WTC11 (cell line): ENCODE results near the gene MLXIP. TPM values are rescaled to one million over a fixed set of nuclear protein-coding genes. Genes with fewer than 3 reads are reported as not detected.

ENCODE experiments used
- ATAC-seq: fragments of 200-7000 bp; cut with Tn5 transposase; 2 replicates; pipeline ENCODE4 v1.10.0; 2021; ENCODE audit warnings: mild to moderate bottlenecking, moderate library complexity
- CTCF ChIA-PET: fragments of 300-600 bp; sonication (Branson Sonifier 250); formaldehyde crosslinking; loops from one replicate; lab custom pipeline; 2021; ENCODE audit warnings: antibody characterized with exemption; lab: Charles Lee
- POLR2A ChIA-PET: fragments of 350-600 bp; sonication (Branson Sonifier 250); formaldehyde crosslinking; loops from one replicate; lab custom pipeline; 2021; ENCODE audit warnings: antibody characterized with exemption; lab: Charles Lee
- DNase-seq: peaks from one replicate; pipeline ENCODE4 v3.0.0; 2021; ENCODE audit warnings: low spot score
- H3K27ac Mint-ChIP-seq: 2 replicates; pipeline ENCODE4 v1.8.0; 2021; ENCODE audit warnings: mixed read lengths
- H3K27me3 Mint-ChIP-seq: 2 replicates; pipeline ENCODE4 v1.8.0; 2021; ENCODE audit warnings: low read depth, mild to moderate bottlenecking, moderate library complexity, mixed read lengths
- H3K36me3 Mint-ChIP-seq: 2 replicates; pipeline ENCODE4 v1.8.0; 2021; ENCODE audit warnings: mixed read lengths
- H3K4me1 Mint-ChIP-seq: 2 replicates; pipeline ENCODE4 v1.8.0; 2022; ENCODE audit warnings: mixed read lengths
- H3K4me3 Mint-ChIP-seq: 2 replicates; pipeline ENCODE4 v1.8.0; 2021; ENCODE audit warnings: mild to moderate bottlenecking, moderate library complexity, mixed read lengths
- H3K9me3 Mint-ChIP-seq: 2 replicates; pipeline ENCODE4 v1.8.0; 2021; ENCODE audit warnings: mixed read lengths
- AFF4 ChIP-seq: sonication (generic); formaldehyde crosslinking; IDR thresholded peaks from 2 replicates; pipeline ENCODE4 v1.8.1; 2023; ENCODE audit warnings: mild to moderate bottlenecking, missing genetic modification reagents, borderline replicate concordance
- AR ChIP-seq: fragments of 250-450 bp; sonication (Bioruptor Pico); IDR thresholded peaks from 2 replicates; pipeline ENCODE4 v1.9.0; 2021; ENCODE audit warnings: mild to moderate bottlenecking
- CDX4 ChIP-seq: fragments of 250-450 bp; sonication (Bioruptor Pico); IDR thresholded peaks from 2 replicates; pipeline ENCODE4 v1.9.0; 2021; ENCODE audit warnings: moderate library complexity, mild to moderate bottlenecking, inconsistent platforms, borderline replicate concordance
- CREB1 ChIP-seq: sonication (generic); formaldehyde crosslinking; IDR thresholded peaks from 2 replicates; pipeline ENCODE4 v1.8.0; 2023; ENCODE audit warnings: mild to moderate bottlenecking, missing genetic modification reagents
- IRF1 ChIP-seq: sonication (generic); formaldehyde crosslinking; IDR thresholded peaks from 2 replicates; pipeline ENCODE4 v1.8.0; 2023; ENCODE audit warnings: missing genetic modification reagents
- MLX ChIP-seq: sonication (generic); formaldehyde crosslinking; IDR thresholded peaks from 2 replicates; pipeline ENCODE4 v1.8.1; 2023; ENCODE audit warnings: mild to moderate bottlenecking, missing genetic modification reagents, moderate library complexity
- MXD4 ChIP-seq: fragments of 250-450 bp; sonication (Bioruptor Pico); IDR thresholded peaks from 2 replicates; pipeline ENCODE4 v1.8.0; 2021; ENCODE audit warnings: mild to moderate bottlenecking, moderate library complexity, borderline replicate concordance
- NFATC4 ChIP-seq: fragments of 250-450 bp; sonication (Bioruptor Pico); IDR thresholded peaks from 2 replicates; pipeline ENCODE4 v1.9.0; 2021; ENCODE audit warnings: mild to moderate bottlenecking
- NR1H2 ChIP-seq: sonication (generic); formaldehyde crosslinking; IDR thresholded peaks from 2 replicates; pipeline ENCODE4 v1.9.0; 2021; ENCODE audit warnings: mild to moderate bottlenecking, moderate library complexity, missing genetic modification reagents
- SMAD4 ChIP-seq: sonication (generic); formaldehyde crosslinking; IDR thresholded peaks from 2 replicates; pipeline ENCODE4 v1.8.0; 2022; ENCODE audit warnings: mild to moderate bottlenecking, missing genetic modification reagents
- TEAD1 ChIP-seq: sonication (generic); formaldehyde crosslinking; IDR thresholded peaks from 2 replicates; pipeline ENCODE4 v1.8.0; 2022; ENCODE audit warnings: mild to moderate bottlenecking, missing genetic modification reagents
- ZBTB43 ChIP-seq: sonication (generic); formaldehyde crosslinking; IDR thresholded peaks from 2 replicates; pipeline ENCODE4 v1.8.1; 2023; ENCODE audit warnings: mild to moderate bottlenecking, missing genetic modification reagents
- ZNF281 ChIP-seq: sonication (generic); formaldehyde crosslinking; IDR thresholded peaks from 2 replicates; pipeline ENCODE4 v1.8.0; 2023; ENCODE audit warnings: mild to moderate bottlenecking, missing genetic modification reagents
- total RNA-seq: library from RNA; stranded (reverse); gene quantifications from 3 replicates; pipeline ENCODE4 v1.2.3, GENCODE V29; 2021

The MLXIP gene
- total RNA-seq, 1 experiment from 2014 or later: 49.4 TPM

GRCh38 chr12:122159882-122160281 lies 81.3 kb downstream of the MLXIP start:
- ChIA-PET POLR2A (no interaction called here), CTCF (interaction anchor here (0.5 to 1.7 kb wide), 3 partner anchors 44 to 105 kb away, joined by 3 to 8 read pairs (median 6); partner anchors contain the start of gene B3GNT4)
- no peak overlapping the region for H3K4me3 Mint-ChIP-seq
- H3K27ac Mint-ChIP-seq: no peak overlapping the region
- H3K9me3 Mint-ChIP-seq: no peaks in the 10 kb centered on the region
- ATAC-seq (peak; percentile 18; the same call in 1 of the 2 replicates), DNase-seq (no peak)
- TF ChIP-seq AFF4 (CRISPR knock-in tag): no peak
- TF ChIP-seq CDX4 (CRISPR knock-in tag): no peak
- no peak for TF ChIP-seq MXD4
- TF ChIP-seq CREB1 (CRISPR knock-in tag): no peak
- no peak for TF ChIP-seq ZBTB43
- no peak for TF ChIP-seq NFATC4 (CRISPR knock-in tag)
- TF ChIP-seq AR (CRISPR knock-in tag): no peak
- TF ChIP-seq IRF1 (CRISPR knock-in tag): no peak
- TF ChIP-seq MLX: no peak
- no peak for TF ChIP-seq TEAD1 (CRISPR knock-in tag)
- no peak for TF ChIP-seq NR1H2 (CRISPR knock-in tag)
- no peak for TF ChIP-seq SMAD4 (CRISPR knock-in tag)
- TF ChIP-seq ZNF281 (CRISPR knock-in tag): no peak
- H3K36me3 Mint-ChIP-seq: no peaks in the 10 kb centered on the region
- peaks cover 9% of the 10 kb centered on the region for H3K4me1 Mint-ChIP-seq
- H3K27me3 Mint-ChIP-seq: no peaks in the 10 kb centered on the region
